Femur (tissue), 1 donor: ENCODE data around the gene BRCA1.
"Not testable (repeated sequence)": the region's sequence is repeated elsewhere in the genome, so short reads cannot be mapped to it uniquely, and the experiment has no call there.

ENCODE experiments used
- DNase-seq: peaks from one replicate; pipeline ENCODE4 v3.0.0-alpha.2; 2017

BRCA1 gene

DNA sequence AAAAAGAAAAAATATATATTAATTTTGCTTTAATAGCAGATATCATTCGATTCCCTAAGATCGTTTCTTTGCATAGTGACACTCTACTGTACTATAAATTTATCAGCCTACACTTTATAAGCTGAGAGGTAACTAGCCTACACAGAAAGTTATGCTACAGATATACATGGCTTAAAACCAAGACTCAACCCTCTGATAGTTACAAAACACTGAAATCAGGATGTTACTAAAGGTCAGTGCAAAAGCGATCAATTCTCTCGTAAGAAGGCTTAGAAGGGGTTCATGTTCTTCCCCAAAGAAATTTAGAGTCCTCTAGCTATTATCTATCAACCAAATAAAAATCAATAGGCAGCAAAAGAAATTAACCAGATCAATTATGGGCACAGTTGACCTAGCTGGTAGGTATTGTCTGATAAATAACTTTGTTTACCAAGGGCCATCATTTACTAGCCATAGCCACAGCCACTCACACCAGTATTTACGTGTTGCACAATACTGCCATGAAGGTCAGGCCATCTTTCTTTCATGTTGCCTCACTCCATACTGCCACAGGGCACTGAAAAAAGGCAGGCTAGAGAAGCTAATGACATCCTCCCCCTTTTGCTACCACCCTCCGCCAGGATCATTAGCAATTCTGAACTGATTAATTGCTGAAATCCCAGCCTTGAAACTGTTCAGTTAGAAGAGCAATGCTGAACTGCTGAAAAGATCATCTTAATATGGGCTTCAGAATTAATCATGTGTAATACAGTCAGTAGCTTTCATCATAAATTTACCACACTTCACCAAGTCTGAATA is 56.4 kb downstream of the BRCA1 start:
- no peak for DNase-seq

DNA sequence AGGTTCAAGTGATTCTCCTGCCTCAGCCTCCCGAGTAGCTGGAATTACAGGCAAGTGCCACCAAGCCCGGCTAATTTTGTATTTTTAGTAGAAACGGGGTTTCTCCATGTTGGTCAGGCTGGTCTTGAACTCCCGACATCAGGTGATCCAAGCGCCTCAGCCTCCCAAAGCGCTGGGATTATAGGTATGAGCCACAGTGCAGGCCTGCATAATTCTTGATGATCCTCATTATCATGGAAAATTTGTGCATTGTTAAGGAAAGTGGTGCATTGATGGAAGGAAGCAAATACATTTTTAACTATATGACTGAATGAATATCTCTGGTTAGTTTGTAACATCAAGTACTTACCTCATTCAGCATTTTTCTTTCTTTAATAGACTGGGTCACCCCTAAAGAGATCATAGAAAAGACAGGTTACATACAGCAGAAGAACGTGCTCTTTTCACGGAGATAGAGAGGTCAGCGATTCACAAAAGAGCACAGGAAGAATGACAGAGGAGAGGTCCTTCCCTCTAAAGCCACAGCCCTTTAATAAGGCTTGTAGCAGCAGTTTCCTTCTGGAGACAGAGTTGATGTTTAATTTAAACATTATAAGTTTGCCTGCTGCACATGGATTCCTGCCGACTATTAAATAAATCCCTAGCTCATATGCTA is 62.1 kb downstream of the BRCA1 start:
- no peak for DNase-seq

DNA sequence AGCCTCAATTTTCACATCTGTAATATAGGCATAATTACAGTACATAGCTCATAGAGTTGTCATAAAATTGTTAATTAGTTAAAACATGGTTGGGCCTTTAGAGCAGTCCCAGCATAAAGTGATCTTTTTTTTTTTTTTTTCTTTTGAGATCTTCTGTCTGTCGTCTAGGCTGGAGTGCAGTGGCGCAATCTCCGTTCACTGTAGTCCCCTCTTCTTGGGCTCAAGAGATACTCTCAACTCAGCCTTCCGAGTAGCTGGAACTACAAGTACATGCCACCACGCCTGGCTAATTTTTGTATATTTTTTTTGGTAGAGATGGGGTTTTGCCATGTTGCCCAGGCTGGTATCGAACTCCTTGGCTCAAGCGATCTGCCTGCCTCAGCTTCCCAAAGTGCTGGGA is 69.1 kb downstream of the BRCA1 start:
- DNase-seq = no peak

DNA sequence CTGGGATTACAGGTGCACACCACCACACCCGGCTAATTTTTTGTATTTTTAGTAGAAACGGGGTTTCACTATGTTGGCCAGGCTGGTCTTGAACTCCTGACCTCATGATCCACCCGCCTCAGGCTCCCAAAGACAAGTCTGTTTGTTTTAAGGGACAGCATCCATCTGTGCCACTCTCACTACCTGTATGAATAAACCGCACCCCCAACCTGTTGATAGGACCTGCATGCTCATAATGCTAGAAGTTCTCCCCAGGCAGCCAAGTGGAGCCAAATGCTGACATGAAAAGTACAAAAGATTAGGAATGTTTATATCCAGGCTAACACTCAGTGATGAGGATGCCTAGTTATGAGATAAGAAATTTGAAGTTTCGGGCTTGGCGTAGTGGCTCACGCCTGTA is 72.2 kb downstream of the BRCA1 start:
- not testable (repeated sequence) for DNase-seq

DNA sequence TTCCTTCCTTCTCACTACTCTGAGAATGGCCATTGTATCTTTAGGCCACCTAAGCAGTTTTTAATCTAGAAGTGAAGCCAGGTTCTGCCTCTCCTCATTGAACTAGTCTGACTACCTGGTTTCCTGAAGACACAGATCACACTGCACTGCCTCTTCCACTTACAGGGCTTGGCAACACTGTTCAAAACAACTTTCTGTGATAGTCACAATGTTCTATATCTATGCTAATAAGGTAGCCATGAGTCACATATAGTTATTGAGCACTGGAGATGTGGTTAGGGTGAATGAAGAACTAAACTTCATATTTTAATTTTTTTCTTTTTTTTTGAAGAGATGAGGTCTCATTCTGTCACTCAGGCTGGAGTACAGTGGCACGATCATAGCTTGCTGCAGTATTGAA is 73.2 kb downstream of the BRCA1 start:
- DNase-seq = no peak

DNA sequence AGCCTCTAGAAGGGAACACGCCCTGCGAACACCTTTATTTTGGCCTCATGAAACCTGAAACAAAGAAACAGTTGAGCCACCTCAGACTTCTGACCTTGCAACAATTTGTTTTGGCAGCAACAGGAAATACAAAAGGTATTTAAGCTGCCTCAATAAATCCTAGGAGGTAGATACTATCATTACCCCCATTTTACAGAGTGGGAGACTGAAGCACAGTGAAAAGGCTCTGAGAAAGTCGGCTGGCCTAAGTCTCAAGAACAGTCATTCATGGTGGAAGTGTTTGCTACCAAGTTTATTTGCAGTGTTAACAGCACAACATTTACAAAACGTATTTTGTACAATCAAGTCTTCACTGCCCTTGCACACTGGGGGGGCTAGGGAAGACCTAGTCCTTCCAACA is 81.1 kb downstream of the BRCA1 start:
- no peak for DNase-seq

DNA sequence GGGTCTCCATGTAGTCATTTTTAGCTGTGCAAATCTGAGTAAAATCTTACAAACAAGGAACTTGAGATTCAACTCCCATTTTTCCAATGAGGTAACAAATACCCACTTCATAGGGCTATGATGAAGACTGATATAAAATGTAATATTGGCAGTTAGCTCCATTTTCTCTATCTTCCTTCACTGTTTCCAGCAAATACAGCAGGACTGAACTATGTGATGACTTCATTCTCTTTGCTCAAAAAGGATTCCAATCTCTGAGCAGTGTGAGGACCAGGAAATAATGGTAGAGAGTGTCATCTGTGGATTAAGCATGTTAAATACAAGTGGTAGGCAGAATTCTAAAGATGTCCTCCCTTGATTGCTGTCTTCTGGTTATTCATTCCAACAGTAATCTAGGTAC is 81.9 kb downstream of the BRCA1 start:
- DNase-seq = no peak

DNA sequence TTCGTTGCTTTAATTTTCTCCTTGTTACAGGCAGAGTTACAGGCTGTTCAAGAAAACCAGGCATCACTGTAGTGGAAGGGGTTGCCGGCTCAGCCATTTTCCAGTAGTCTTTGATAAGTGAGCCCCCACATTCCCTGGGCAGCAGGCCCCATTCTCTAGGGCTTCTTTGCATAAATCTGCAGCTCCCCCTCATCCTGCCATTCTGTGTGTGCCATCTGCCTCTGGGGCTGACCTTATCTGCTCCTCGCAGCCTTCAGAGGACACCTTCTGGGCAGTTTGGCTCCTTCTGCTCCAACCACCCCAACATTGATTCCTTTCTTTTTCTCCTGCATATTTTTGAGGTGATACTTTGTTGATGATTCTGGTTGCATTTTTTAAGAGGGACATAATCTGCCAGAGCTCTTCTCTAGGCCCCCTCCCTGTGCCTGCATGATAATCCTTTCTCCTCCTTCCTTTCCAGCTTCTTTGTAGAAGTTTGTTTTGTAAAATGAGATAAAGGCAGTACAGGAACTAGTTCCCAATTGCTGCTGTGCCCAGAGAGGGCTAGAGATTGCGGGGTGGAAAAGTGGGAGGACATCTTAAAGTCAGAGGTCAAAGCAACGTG is 83.0 kb downstream of the BRCA1 start:
- no peak for DNase-seq

DNA sequence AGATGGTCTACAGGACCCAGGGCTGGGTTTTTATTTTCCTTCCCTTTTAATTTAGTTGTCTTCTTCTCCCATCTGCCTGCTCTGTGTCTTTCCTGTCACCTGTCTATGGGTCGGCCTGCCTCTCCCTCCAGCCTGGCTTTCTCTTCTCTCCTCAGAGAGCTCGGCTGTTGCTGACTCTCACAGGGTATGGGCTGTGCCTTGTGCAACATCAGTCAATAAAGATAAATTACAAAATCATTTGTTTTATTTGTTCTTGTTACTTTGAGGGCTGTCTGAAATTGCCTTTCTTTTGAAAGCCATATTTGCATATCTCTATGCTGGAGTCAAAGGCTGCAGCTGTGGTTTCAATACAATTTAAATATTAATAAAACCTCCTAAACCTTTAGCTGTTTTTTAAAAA is 84.5 kb downstream of the BRCA1 start:
- DNase-seq = no peak

DNA sequence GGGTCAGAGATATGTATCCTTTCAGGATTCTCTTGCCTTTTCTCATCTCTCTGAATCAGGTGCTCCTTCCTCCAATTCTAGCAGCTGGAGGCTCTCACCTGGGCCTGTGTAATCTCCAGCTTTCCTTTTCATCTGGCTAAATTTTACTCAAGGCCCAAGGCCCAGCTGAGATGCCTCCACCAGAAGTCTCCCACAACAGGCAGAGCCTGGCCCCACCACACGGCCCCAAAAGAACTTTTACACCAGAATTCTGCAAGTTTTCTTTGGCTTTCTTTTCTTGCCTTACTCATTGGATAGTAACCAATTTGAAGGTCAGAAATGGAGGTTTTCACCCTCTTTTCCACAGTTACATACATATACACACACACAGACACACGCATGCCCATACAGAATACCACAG is 85.5 kb downstream of the BRCA1 start:
- DNase-seq = no peak

DNA sequence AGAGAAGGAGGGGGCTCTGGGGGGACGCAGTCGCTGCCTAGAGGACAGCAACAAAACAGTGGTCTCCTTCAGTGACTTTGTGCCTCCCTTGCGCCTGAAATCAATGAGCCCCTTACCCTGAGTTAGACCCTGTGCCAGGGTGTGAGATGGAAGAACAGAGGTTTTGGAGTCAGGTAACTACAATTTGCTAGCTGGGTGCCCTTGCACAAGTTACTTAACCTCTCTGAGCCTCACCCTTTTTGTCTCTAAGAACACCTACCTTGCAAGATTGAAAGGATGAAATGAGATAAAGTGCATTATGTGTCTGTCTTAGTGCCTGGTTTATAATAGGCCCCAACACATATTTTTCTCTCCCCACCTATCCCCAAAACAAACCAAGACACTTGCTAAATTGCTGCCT is 90.3 kb downstream of the BRCA1 start:
- DNase-seq = no peak

DNA sequence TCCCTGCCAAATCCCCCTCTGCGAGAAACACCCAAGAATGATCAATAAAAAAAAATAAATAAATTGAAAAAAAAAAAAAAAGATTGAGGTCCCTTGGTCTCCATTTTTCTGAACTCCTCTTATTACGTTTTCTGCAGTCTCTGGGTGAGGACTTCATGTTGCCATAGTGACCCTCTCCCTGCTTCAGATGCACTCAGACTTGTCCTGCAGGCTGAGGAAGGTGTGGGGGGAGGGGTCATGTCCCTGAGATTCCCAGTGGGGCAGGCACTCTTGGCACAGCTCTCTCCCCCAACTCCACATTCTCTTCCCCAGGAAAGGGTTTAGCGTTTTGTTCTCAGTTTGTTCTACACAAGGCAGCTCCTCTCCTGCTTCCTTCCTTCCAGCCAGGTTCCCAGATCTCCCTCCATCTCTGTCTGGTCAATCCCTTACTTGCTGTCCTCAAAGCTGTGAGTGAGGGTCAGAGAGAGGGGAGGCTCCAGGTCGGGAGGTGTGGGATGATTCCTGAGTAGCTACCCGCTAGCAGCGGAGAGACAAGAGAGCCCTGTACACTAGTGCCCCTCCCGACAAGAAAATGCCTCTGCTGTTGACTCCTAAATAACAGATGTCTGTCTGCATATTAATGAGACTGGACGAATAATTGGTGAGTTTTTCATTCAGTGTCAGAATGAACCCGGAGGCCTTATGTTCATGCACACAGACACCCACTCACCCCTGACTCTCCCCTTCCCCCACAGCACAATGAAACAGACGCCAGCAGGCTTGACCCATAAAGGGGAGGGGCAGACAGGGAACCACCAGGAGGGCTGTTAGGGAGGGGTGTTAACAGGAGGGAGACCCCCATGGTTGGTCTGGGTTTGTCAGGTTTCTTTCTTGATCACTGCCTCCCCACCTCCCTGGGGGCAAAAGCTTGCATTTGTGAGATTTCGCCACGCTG is 90.9 kb downstream of the BRCA1 start:
- no peak for DNase-seq

DNA sequence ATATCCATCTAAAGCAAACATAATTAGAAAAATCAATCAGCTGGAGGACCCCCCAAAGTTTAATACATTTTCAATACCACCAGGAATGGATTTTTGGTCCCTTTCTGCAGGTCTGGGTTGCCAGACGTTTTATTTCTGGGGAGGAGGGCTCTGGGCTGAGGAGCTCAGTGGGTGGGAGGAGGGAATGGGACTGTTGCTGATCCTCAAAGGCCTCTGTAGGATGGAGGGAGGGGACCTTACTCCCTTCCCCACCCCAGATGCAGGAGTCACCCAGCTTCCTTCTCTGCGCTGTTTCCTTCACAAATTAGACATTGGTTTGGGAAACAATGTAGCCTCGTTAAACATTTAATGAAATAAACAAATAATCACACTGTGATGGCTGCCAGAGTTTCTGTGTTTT is 93.5 kb downstream of the BRCA1 start:
- no peak for DNase-seq

DNA sequence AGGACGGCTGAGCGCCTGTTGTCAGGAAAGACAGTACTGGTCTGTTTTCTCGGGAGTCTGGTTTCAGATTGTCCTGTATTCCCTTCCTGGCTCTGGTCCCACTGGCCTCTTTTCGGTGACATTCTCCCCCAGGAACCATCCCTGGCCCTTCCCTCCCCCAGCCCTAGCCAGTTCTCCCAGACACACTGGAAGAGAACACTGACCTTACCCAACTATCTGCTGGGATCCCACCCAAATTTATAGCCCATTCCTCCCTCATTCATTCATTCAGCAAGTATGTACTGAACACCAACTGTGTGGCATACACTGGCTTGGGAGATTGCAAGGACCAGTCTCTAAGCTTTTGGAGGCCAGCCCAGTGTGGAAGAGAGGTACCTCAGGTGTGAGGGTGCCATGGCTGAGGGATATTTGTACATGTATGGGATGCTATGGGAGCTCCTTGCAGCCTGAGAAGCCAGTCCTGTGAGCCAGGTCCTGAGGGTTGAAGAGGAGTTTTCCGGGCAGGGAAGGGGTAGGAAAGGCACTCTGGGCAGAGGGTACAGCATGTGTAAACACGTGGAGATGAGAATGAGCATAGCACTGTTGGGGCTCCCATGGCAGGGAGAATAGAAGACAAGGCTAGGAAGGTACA is 94.9 kb downstream of the BRCA1 start:
- DNase-seq = no peak

DNA sequence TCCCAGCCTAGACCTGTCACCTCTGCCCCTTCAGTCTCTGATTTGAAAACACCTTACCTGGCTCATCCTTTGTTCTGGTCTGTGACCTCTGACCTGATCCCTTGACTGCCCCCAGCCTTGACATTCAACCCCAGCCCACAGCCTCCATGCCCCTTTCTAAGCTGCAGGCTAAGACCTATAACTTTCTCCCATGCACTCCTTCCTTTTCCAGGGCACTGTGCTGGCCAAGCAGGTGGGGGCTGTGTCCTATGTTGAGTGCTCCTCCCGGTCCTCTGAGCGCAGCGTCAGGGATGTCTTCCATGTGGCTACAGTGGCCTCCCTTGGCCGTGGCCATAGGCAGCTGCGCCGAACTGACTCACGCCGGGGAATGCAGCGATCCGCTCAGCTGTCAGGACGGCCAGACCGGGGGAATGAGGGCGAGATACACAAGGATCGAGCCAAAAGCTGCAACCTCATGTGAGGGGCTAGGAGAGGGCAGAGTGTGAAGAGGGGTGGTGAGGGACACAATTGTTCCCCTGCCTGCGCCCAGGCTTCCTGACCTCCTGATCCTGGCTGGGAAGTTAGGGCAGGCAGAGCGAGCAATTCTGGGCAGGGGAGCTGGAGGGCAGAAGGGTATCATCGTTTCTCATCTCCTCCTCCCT is 96.8 kb downstream of the BRCA1 start:
- DNase-seq = no peak

DNA sequence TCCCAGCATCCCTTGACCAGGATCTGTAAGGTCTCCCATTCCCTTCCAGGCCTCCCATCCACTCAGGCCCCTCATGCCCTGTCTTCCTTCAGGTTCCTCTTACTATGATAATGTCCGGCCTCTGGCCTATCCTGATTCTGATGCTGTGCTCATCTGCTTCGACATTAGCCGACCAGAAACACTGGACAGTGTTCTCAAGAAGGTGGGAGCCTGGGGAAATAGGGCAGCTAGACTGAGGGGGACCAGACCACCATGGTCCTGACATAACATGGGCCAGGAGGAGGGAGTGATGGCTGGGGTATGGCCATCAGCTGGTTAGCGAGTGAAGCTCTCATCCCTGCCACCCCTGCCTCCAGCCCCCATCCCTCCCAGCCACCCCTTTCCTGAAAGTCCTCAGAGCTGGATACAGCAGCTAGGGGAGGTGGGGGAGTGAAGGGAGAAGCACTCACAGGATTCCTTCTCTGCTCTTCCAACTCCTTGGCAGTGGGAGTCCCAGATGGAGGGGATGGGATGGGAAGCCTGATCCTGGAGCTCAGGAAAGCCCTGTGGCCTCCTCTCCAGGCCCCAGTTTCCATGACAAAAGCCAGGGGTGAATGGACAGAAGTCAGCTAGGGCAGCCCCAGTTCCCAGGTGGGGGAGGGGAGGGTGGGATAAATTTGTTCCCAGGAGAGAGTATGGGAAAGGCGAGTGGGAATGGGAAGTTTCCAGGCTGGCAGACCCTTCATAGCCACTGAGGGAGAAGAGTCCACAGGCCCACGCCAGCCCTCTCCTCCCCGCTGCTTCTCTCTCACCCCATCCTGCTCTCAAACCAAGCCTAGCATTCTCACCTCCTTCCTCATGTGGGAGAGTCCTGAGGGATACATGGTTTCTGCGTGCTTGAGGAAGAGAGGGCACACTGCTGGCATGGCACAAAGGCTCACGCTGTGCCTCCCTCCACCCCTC is 97.8 kb downstream of the BRCA1 start:
- no peak for DNase-seq

DNA sequence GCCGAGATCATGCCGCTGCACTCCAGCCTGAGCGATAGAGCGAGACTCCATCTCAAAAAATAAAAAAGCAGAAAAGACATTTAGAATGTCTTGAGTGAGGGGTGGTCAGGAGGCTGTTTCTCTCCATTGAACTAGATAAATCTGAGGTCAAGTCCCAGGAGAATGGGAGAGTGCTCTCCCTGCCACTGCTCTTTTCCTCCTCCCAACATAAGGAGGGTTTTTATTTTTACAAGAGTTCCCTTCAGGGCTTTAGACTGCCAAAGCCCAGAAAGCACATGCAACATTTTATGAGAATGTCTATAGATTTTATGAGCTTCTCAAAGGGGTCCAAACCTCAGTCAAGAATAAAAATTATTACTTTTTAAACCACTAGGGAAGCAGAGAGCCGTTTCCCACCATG is 98.6 kb downstream of the BRCA1 start:
- no peak for DNase-seq

DNA sequence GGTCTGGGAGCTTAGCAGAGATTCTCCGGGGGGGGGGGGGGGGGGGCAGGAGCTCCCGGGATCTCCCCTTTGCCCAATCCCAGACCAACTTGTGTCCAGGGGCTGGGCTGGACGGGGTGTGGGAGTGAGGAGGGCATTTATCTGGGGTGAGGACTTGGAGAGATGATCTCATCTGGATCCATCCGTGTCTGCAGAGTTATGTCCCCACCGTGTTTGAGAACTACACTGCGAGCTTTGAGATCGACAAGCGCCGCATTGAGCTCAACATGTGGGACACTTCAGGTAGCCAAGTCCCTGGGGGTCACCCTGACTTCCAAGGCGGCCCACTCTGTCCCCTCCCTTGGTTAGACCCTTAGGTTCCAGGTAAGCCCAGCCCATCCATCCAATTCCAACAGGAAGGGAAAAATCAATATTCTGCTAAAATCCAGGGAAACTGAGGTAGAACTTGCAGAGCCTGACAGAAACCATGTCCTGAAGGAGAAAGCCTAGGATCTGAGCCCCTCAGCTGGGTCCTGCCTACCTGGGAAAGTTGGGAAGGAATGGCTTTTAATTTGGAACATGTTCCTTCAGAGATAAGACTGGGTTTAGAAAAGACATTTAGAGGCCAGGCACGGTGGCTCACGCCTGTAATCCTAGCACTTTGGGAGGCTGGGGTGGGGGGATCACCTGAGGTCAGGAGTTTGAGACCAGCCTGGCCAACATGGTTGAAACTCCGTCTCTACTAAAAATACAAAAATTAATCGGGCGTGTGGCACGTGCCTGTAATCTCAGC is 99.2 kb downstream of the BRCA1 start:
- no peak for DNase-seq

DNA sequence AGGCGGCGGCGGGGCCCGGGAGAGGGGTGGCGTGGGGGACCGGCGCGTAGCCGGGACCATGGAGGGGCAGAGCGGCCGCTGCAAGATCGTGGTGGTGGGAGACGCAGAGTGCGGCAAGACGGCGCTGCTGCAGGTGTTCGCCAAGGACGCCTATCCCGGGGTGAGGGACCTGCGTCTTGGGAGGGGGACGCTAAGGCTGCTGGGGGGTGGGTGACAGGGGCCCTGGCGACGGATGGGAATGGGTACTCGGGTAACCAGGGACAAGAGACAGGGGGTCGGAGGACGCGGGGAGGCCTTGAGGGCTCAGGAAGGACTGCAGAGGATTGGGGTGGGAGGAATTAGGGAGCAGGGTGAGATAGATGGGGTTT is 99.9 kb downstream of the BRCA1 start:
- DNase-seq = no peak
